PC-3 (cell line): ENCODE data around the gene PSME4. TPM values are rescaled to one million over a fixed set of nuclear protein-coding genes. Genes with fewer than 3 reads are reported as not detected.

Source experiments
- ATAC-seq: fragments of 200-7000 bp; cut with Tn5 transposase; 2 replicates; pipeline ENCODE4 v1.9.1; 2020; ENCODE audit warnings: mild to moderate bottlenecking, moderate library complexity
- BruUV-seq: library from RNA; stranded (reverse); fragments of 400-500 nt; replicated peaks from 2 replicates; lab custom pipeline; 2021; lab: Mats Ljungman, UMichigan
- CTCF ChIA-PET: fragments of 300-600 bp; sonication (Branson Sonifier 250); formaldehyde crosslinking; loops from one replicate; lab custom pipeline; 2022; ENCODE audit warnings: antibody characterized with exemption; lab: Charles Lee
- POLR2A ChIA-PET: fragments of 300-600 bp; sonication (Branson Sonifier 250); formaldehyde crosslinking; loops from one replicate; lab custom pipeline; 2022; ENCODE audit warnings: antibody characterized with exemption; ENCODE audit not compliant: unreplicated experiment; lab: Charles Lee
- DNase-seq: peaks from one replicate; pipeline ENCODE4 v3.0.0-alpha.2; 2015
- H2AFZ ChIP-seq: fragments of 300-600 bp; sonication (generic); 2 replicates; pipeline ENCODE4 v1.6.0; 2016; ENCODE audit warnings: antibody characterized with exemption, low read length
- H3F3A ChIP-seq: fragments of 300-600 bp; sonication (generic); one replicate; pipeline ENCODE4 v1.6.0; 2017; ENCODE audit warnings: antibody characterized with exemption, low read length, control low read depth, mild to moderate bottlenecking; ENCODE audit not compliant: unreplicated experiment
- H3K27ac ChIP-seq: fragments of 300-600 bp; sonication (generic); 2 replicates; pipeline ENCODE4 v1.5.1; 2016; ENCODE audit warnings: mild to moderate bottlenecking, low read length
- H3K27me3 ChIP-seq: fragments of 300-600 bp; sonication (generic); 2 replicates; pipeline ENCODE4 v1.6.1; 2016; ENCODE audit warnings: low read length, mixed read lengths
- H3K36me3 ChIP-seq: fragments of 300-600 bp; sonication (generic); 2 replicates; pipeline ENCODE4 v1.6.1; 2016; ENCODE audit warnings: low read depth, mixed run types, low read length, mixed read lengths
- H3K4me1 ChIP-seq: fragments of 300-600 bp; sonication (generic); 2 replicates; pipeline ENCODE4 v1.5.1; 2016; ENCODE audit warnings: low read length; ENCODE audit not compliant: insufficient read depth
- H3K4me2 ChIP-seq: fragments of 300-600 bp; sonication (generic); 2 replicates; pipeline ENCODE4 v1.6.0; 2016; ENCODE audit warnings: low read length
- H3K4me3 ChIP-seq: fragments of 300-600 bp; sonication (generic); 2 replicates; pipeline ENCODE4 v1.5.1; 2016; ENCODE audit warnings: mild to moderate bottlenecking, low read length, mixed read lengths
- H3K79me2 ChIP-seq: fragments of 300-600 bp; sonication (generic); 2 replicates; pipeline ENCODE4 v1.6.1; 2017; ENCODE audit warnings: low read length, mixed read lengths
- H3K9ac ChIP-seq: fragments of 300-600 bp; sonication (generic); 2 replicates; pipeline ENCODE4 v1.6.0; 2016; ENCODE audit warnings: mild to moderate bottlenecking, low read length
- H3K9me2 ChIP-seq: fragments of 300-600 bp; sonication (generic); replicated peaks from 2 replicates; pipeline ENCODE4 v1.6.1; 2016; ENCODE audit warnings: mixed run types, low read length, mixed read lengths
- H3K9me3 ChIP-seq: fragments of 300-600 bp; sonication (generic); 2 replicates; pipeline ENCODE4 v1.6.1; 2016; ENCODE audit warnings: low read length, mixed read lengths
- H4K20me1 ChIP-seq: fragments of 300-600 bp; sonication (generic); 2 replicates; pipeline ENCODE4 v1.6.1; 2016; ENCODE audit warnings: low read length, mixed read lengths
- EZH2 ChIP-seq: fragments of 300-600 bp; sonication (generic); IDR thresholded peaks from one replicate; pipeline ENCODE4 v1.6.1; 2017; ENCODE audit warnings: antibody characterized with exemption, mild to moderate bottlenecking, low read length; ENCODE audit not compliant: unreplicated experiment
- EZH2phosphoT487 ChIP-seq: fragments of 300-600 bp; sonication (generic); IDR thresholded peaks from 2 replicates; pipeline ENCODE4 v1.6.1; 2018; ENCODE audit warnings: mild to moderate bottlenecking, antibody characterized with exemption, low read length, borderline replicate concordance
- intact Hi-C: fragments of 100-400 bp; cut with micrococcal nuclease; formaldehyde crosslinking; loops from 2 replicates; pipeline ENCODE4 v1.9.0; 2023
- total RNA-seq: library from RNA; depleted of rRNA; stranded (reverse); fragments of >200 nt; gene quantifications from 2 replicates; pipeline ENCODE4 v1.2.3, GENCODE V29; 2014
- TF ChIP-seq, protein P1 (sequence below): fragments of 300-600 bp; sonication (generic); conservative IDR thresholded peaks from 2 replicates; pipeline ENCODE4 v1.5.1; 2017; ENCODE audit warnings: antibody characterized with exemption, low read depth, mild to moderate bottlenecking, low read length

The PSME4 gene
- total RNA-seq, 1 experiment from 2014 or later: 54.7 TPM

DNA sequence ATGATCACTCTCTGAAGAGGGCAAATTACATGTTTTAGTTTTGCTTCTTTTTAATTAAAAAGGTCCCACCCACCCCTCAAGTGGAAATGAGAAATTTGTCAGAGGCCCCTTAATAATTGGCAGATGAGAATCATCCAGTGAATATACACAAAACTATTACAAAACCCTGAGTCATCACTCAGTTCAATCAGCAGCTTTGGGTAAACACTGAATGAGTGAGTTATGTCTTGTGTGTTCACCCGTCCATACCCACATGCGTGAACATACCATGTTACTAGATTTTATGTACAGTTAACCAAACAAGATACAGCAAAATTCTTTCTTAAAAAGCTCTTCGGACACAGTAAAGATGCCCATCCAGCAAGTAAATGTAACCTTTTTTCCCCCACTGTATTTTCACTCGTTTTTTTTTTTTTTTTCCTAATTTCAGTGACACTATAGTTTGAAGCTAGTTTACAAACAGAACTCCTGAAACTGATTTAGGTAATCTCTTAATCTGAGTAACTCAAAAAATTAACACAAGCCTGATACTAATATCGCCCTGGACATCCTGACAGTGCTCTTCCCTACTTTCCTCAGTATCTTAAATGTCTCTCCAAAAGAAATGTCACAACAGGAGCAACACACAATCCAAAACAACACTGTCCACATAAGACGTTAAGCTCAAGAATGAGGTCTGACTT is 1.4 kb downstream of the PSME4 start:
- H3K79me2 ChIP-seq: peaks cover 70% of the 10 kb centered on the region
- TF ChIP-seq EZH2phosphoT487 (no peak), EZH2 (no peak)
- TF ChIP-seq, protein P1, sequence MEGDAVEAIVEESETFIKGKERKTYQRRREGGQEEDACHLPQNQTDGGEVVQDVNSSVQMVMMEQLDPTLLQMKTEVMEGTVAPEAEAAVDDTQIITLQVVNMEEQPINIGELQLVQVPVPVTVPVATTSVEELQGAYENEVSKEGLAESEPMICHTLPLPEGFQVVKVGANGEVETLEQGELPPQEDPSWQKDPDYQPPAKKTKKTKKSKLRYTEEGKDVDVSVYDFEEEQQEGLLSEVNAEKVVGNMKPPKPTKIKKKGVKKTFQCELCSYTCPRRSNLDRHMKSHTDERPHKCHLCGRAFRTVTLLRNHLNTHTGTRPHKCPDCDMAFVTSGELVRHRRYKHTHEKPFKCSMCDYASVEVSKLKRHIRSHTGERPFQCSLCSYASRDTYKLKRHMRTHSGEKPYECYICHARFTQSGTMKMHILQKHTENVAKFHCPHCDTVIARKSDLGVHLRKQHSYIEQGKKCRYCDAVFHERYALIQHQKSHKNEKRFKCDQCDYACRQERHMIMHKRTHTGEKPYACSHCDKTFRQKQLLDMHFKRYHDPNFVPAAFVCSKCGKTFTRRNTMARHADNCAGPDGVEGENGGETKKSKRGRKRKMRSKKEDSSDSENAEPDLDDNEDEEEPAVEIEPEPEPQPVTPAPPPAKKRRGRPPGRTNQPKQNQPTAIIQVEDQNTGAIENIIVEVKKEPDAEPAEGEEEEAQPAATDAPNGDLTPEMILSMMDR: no peak
- no peaks in the 10 kb centered on the region for H3K9me2 ChIP-seq
- H3K4me3 ChIP-seq: peak overlapping the region; percentile 91
- TSS peak; percentile 59 for BruUV-seq
- ChIA-PET CTCF (interaction anchor here (0.6 kb wide), 1 partner anchor 37 kb away, joined by 8 read pairs; no protein-coding TSS in a partner anchor), POLR2A (interaction anchor here (0.6 kb wide), 3 partner anchors 20 to 361 kb away, joined by 3 to 30 read pairs (median 4); no protein-coding TSS in a partner anchor)
- peak overlapping the region; percentile 58 for H3K27ac ChIP-seq
- DNase-seq (peak; percentile 92), ATAC-seq (peak; percentile 67)
- H3K9ac ChIP-seq: peak overlapping the region; percentile 93
- peak overlapping the region; percentile 81 for H3K4me2 ChIP-seq
- peaks cover 54% of the 10 kb centered on the region for H4K20me1 ChIP-seq
- H3F3A ChIP-seq: no peaks in the 10 kb centered on the region
- H3K27me3 ChIP-seq: no peaks in the 10 kb centered on the region
- no peaks in the 10 kb centered on the region for H3K9me3 ChIP-seq
- H3K36me3 ChIP-seq: no peaks in the 10 kb centered on the region
- H3K4me1 ChIP-seq: peaks cover 16% of the 10 kb centered on the region
- intact Hi-C loops: loop anchor here (1.0 to 2.0 kb wide), 2 partner anchors 18 to 115 kb away; no protein-coding TSS in a partner anchor
- H2AFZ ChIP-seq: no peak overlapping the region

DNA sequence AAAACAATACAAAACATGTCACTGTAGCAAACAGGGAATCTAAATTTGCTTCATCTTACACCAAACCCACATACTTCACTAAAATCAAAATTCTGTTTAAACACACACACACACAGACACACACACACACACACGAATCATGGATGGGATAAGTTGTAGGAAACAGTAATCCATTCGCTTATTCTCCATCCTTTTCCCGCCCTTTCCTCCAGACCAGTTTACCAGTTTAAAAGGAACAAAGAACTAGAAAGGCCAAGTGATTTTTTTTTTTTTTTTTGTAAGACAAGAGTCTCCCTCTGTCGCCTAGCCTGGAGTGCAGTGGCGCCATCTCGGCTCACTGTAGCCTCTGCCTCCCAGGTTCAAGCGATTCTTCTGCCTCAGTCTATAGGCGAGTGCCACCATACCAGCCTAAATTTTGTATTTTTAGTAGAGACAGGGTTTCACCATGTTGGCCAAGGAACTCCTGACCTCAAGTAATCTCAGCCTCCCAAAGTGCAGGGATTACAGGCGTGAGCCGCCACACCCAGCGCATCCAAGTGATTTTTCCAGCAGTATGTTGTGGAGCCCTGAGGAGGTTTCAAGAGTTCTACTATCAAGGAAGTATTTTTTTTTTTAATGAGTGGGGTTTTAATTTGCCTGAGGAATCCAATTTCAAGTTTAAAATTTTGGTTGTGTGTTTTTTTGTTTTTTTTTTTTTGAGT is 5.7 kb downstream of the PSME4 start:
- DNase-seq: no peak
- Histone ChIP-seq H3K27ac (no peak overlapping the region), H3K79me2 (peaks cover 100% of the 10 kb centered on the region), H3K4me1 (peaks cover 17% of the 10 kb centered on the region), H3K9me2 (no peaks in the 10 kb centered on the region), H3K9me3 (no peaks in the 10 kb centered on the region), H3F3A (no peaks in the 10 kb centered on the region), H2AFZ (no peak overlapping the region), H3K27me3 (no peaks in the 10 kb centered on the region), H3K4me3 (no peak overlapping the region), H3K9ac (no peak overlapping the region), H3K4me2 (peak overlapping the region; percentile 3; the same call in 1 of the 2 replicates), H4K20me1 (peaks cover 89% of the 10 kb centered on the region), H3K36me3 (no peaks in the 10 kb centered on the region)
- no TSS peak for BruUV-seq
- no peak for TF ChIP-seq EZH2phosphoT487
- TF ChIP-seq EZH2: no peak
- TF ChIP-seq, protein P1: no peak
- CTCF ChIA-PET: no interaction called here
- POLR2A ChIA-PET: no interaction called here
- intact Hi-C loops: no loop called here
- ATAC-seq: no peak
